Pulmonary artery endothelial cell (primary cell): ENCODE data around the gene C16orf74. TPM values are rescaled to one million over a fixed set of nuclear protein-coding genes. Genes with fewer than 3 reads are reported as not detected.

Source experiments
- DNase-seq: peaks from one replicate; pipeline ENCODE4 v3.0.0-alpha.2; 2011; ENCODE audit warnings: low read depth, low spot score
- total RNA-seq: library from RNA; depleted of rRNA; stranded (reverse); fragments of >200 nt; gene quantifications from 2 replicates; pipeline ENCODE4 v1.2.3, GENCODE V29; 2014

C16orf74 gene
- total RNA-seq, 1 donor from 2014 or later = 40.8 TPM

- no peak for DNase-seq
Measured at GRCh38 chr16:85718682-85719081, 32.2 kb downstream of the C16orf74 start.

GRCh38 chr16:85718153-85718477 is 32.8 kb downstream of the C16orf74 start:
- no peak for DNase-seq

- DNase-seq = peak; percentile 19
Measured at GRCh38 chr16:85717393-85718152, 33.3 kb downstream of the C16orf74 start.

- no peak for DNase-seq
Measured at GRCh38 chr16:85716680-85717038, 34.2 kb downstream of the C16orf74 start.

- DNase-seq = no peak
Measured at GRCh38 chr16:85716022-85716679, 34.7 kb downstream of the C16orf74 start.

- peak; percentile 19 for DNase-seq
Measured at GRCh38 chr16:85715169-85716021, 35.5 kb downstream of the C16orf74 start.

- no peak for DNase-seq
Measured at GRCh38 chr16:85712801-85713200, 38.1 kb downstream of the C16orf74 start.

GRCh38 chr16:85711982-85712587 is 38.8 kb downstream of the C16orf74 start:
- DNase-seq = no peak

- DNase-seq = no peak
Measured at GRCh38 chr16:85710732-85711131, 40.2 kb downstream of the C16orf74 start.

- no peak for DNase-seq
Measured at GRCh38 chr16:85709766-85710585, 40.9 kb downstream of the C16orf74 start.

- DNase-seq = no peak
Measured at GRCh38 chr16:85708338-85708737, 42.6 kb downstream of the C16orf74 start.

GRCh38 chr16:85707528-85708095 is 43.3 kb downstream of the C16orf74 start:
- DNase-seq = no peak

- no peak for DNase-seq
Measured at GRCh38 chr16:85706449-85707034, 44.4 kb downstream of the C16orf74 start.

- DNase-seq = no peak
Measured at GRCh38 chr16:85704900-85705846, 45.7 kb downstream of the C16orf74 start.

- DNase-seq = no peak
Measured at GRCh38 chr16:85704011-85704410, 46.9 kb downstream of the C16orf74 start.

- no peak for DNase-seq
Measured at GRCh38 chr16:85699628-85700027, 51.3 kb downstream of the C16orf74 start.

GRCh38 chr16:85698935-85699558 is 51.8 kb downstream of the C16orf74 start:
- DNase-seq = no peak

GRCh38 chr16:85698459-85698891 is 52.4 kb downstream of the C16orf74 start:
- DNase-seq = no peak

GRCh38 chr16:85697431-85697830 is 53.5 kb downstream of the C16orf74 start:
- no peak for DNase-seq
